GM19025 (cell line): ENCODE data around the gene MEGF6.
A peak's percentile ranks its signal among the peaks of the same experiment; 100 is the strongest.

ENCODE experiments used
- ATAC-seq: cut with Tn5 transposase; IDR thresholded peaks from one replicate; pipeline ENCODE4 v1.9.1; 2021; ENCODE audit warnings: mild to moderate bottlenecking, low read depth, moderate library complexity; ENCODE audit not compliant: unreplicated experiment

MEGF6 gene

DNA sequence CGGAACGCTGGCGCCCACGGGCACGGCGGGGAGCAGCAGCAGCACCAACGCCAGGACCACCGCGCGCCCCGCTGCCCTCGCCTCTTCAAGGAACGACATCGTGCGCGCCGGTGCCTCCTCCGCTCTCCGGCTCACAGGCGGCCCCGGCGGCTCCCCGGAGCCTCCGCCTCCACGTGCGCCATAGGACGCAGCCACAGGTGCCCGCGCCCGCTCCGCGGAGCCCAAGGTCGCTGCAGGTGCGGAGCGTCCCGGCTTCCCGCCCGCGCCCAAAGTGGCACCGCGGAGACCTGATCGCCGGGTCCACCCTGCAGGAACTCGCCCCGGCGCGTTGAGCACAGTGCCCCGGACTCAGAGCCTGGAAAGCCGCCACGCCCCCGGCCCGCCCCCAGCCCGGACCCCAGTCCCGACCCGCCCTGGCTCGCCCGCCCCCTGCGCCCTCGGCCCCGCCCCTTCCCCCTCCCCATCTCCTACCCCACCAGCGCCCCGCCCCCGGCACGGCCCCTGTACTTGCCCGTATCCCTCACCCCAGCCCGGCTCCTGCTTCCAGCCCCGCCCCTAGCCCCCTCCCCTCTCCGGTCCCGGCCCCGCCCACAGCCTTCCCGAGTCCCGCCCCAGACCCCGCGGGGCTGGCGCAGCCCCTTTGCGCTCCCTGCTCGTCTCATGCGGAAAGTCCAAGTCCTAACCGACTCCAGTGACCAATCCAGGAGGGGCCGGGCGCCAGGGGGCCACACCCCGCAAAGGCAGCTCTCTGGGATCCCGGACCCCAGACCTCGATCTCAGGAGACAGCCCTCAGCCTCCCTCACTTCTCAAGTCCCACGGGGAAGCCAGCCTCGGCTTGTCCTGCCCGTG is at the start of gene MEGF6:
TSS of gene MEGF6 (minus strand) at position 339 of the 850 bp plus-strand sequence. CDS start at position 99, 240 bp downstream.
- no peak for ATAC-seq

- no peak for ATAC-seq
Observed at GRCh38 chr1:3660704-3661103, 49.4 kb upstream of the MEGF6 start.

GRCh38 chr1:3659093-3659492 is 47.8 kb upstream of the MEGF6 start:
- no peak for ATAC-seq

GRCh38 chr1:3658231-3658615 is 46.9 kb upstream of the MEGF6 start:
- no peak for ATAC-seq

GRCh38 chr1:3657578-3658230 is 46.4 kb upstream of the MEGF6 start:
- ATAC-seq: no peak

DNA sequence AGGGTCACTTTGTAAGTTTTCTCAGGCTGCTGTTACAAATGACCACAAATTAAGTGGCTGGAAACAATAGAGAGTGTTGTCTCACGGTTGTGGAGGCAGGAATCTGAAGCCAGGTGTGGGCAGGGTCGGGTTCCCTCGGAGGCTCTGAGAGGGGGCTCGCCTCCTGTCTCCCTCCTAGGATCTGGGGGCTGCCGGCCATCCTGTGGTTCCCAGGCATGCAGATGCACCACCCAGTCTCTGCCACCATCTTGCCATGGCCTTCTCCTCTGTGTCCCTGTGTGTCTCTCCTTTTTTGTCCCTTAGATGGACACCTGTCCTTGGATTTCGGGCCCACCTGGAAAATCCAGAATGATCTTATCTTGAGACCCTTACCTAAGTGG is 45.8 kb upstream of the MEGF6 start:
- no peak for ATAC-seq

DNA sequence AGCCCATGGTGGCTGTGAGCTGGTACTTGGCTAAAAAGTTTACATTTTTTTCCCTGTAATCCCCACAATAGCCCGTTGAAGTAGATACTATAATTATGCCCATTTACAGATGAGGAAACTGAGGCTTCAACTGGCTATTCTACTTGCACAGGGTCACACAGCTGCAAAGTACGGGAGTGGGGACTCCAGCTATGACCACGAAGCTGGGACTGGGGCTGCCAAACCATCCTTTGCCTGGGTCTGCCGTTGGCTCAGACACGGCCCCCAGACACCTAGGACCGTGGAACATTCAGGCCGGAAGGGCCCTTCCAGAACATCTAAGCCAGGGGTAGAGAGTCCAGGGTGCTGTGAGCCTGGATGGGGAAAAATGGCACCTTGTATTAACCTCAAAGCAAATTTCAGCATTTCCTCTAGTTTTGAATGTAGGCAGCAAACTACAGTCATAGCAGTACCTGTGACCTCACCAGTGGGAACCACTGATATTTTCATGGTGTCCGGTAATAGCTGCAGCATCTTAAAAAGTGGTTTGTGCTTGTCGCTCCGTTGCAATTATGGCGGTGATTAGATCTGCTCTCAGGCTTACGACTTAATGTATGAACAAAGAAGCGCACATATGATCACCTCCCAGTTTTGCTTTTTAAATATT is 45.3 kb upstream of the MEGF6 start:
- ATAC-seq: peak; percentile 48

- no peak for ATAC-seq
Observed at GRCh38 chr1:3654549-3655281, 43.4 kb upstream of the MEGF6 start.

DNA sequence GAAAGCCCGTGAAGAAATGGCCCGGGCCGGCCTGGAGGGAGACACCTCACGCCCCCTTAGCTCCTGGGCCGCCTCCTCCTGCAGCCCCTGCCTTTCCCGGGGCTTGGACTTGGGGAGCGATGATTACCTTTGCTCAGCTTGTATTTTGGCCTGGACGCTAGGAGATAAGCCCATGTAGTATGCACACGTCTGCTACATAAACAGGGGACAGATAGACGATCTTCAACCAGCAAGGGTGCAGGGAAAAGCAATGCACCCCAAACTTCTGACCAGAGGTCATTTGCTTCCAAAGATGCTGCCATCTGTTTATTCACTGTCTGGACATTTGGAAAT is 41.9 kb upstream of the MEGF6 start:
- ATAC-seq: no peak

GRCh38 chr1:3652548-3653285 is 41.4 kb upstream of the MEGF6 start:
- ATAC-seq: no peak

GRCh38 chr1:3651930-3652547 is 40.7 kb upstream of the MEGF6 start, which contains the start of gene TP73:
Gene TP73 (plus strand): TSS chr1:3652516. CDS start chr1:3682366, 29,850 bp downstream.
- ATAC-seq: no peak

DNA sequence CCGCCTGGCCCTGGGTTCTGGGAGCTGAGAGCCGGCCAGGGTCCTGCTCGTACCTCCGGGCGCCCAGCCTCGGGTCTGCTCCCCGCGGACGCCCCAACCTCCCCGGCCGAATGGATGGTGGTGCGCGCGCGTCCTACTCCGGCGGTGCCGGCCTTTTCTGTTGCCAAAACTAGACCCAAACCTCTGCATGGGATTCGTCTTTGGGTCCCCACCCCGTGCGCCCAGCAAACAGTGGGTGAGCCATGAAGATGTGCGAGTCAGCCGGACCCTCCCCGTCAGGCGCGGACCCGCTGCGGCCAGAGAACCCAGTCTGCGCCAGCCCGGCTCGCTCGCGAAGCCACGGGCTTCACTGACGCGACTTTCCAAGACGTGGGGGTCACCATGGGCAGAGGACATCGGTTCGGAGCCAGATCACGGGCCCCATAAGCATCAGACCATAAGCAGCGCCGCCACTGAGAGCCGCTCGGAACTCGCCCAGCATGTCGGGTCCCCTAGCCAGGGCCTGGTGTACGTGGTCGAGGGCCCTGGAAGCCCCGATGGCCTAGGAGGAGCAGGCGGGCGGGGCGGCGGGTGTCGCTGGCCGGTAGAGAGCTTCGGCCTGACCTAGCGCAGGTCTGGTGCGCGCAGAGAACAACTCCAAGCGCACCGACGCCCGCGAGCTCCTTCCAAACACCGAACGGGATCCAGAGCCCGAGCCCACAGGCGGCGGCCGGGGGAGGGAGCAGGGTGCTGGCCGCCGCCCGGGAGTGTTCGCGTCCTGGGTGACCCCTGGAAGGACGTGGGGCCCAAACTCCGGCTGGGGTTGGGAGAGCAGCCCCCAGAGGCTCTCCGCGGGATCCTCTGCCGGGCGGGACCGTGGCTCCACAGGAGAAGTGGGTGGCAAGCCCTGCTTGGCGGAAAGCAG is 40.0 kb upstream of the MEGF6 start:
- no peak for ATAC-seq

GRCh38 chr1:3650248-3651025 is 39.1 kb upstream of the MEGF6 start:
- no peak for ATAC-seq

- ATAC-seq: peak; percentile 73
Observed at GRCh38 chr1:3649342-3650247, 38.3 kb upstream of the MEGF6 start, which contains the start of gene WRAP73. Gene WRAP73 (minus strand): TSS chr1:3650103. CDS start chr1:3649999, 104 bp downstream.

DNA sequence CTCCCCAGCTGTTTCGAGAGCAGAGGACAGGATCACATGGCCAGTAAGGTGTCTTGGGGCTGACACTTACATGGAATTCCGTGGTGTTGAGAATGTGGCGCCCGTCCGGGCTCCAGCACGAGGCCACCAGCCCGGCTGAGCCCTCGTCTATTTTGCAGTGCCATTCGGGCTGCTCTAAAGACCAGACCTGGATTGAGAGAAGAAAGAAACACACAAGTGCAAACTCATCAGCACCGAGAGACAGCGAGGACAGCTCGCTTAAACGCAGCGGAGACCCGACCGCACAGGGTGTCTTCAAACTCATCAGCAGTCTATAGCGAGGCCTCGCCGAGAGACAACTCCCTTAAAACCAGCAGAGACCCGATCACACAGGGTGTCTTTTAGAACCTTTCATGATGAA is 35.3 kb upstream of the MEGF6 start:
- no peak for ATAC-seq

GRCh38 chr1:3645666-3646355 is 34.5 kb upstream of the MEGF6 start:
- no peak for ATAC-seq
